ENCODE results near the gene LHFPL3. TPM values are rescaled to one million over a fixed set of nuclear protein-coding genes. Genes with fewer than 3 reads are reported as not detected.

The LHFPL3 gene
- total and polyA plus RNA-seq, 9 of the 15 experiments (the other 6 are each of a cell fraction or from before 2014, with no cell fraction given) = 0.21 to 0.52 TPM; not detected in 7

GRCh38 chr7:104950006-104950405, 621.6 kb downstream of the LHFPL3 start (continued):
- TF ChIP-seq MEF2A (IDR thresholded peaks at IDR 0.05; ENCODE audit: control insufficient read depth, low read depth, low read length) (no peak), ZBTB33 (CRISPR knock-in tag; IDR thresholded peaks at IDR 0.05) (no peak), HINFP (tag; conservative IDR thresholded peaks at IDR 0.05; ENCODE audit: low read depth) (no peak), RCOR1 (IDR thresholded peaks at IDR 0.05; ENCODE audit: borderline replicate concordance in 1 of 2, low read depth in 2 of 2, low read length in 2 of 2) (no peak)

DNA sequence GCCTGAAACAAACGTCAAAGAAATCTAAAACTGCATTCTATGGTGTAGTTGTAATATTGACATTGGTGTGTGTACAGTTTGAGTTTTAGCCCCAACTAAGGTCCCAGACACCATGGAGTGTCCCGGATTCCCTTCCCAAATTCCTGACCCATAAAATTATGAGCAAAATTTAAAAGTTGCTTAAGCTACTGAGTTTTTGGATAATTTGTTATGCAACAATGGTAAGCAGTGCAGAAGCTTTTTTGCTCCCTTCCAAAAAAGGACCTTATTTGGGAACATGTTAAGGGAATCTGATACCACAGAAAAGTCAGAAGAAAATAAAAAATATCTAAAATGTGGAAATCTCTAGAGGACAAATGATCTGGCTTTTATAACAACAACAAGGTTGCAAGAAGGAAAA, 622.4 kb downstream of the LHFPL3 start:
- TF ChIP-seq ZNF3 (CRISPR knock-in tag; IDR thresholded peaks at IDR 0.05) = no peak
- TF ChIP-seq CEBPG (CRISPR knock-in tag; IDR thresholded peaks at IDR 0.05) = no peak
- peak in 1 of 2 experiments; percentile 9; a peak in 1 of 4 replicates for TF ChIP-seq CEBPG (tag; conservative IDR thresholded peaks at IDR 0.05 in 1 of 2, IDR thresholded peaks at IDR 0.05 in 1 of 2)
- in situ Hi-C loops (cut with MboI) (no loop called here), intact Hi-C loops (cut with micrococcal nuclease) (no loop called here)
- DNase-seq (ENCODE audit: extremely low read depth in 1 of 4, low spot score in 3 of 4) = no peak
- FAIRE-seq = no peak
- no peak for ATAC-seq
- CTCF ChIA-PET (ENCODE audit: low intra/inter-chr PET ratio) = no interaction called here
- H3K9me3 ChIP-seq (replicated peaks; ENCODE audit: control insufficient read depth, insufficient read depth, low read depth, low read length) = no peaks in the 10 kb centered on the region
- H2AFZ ChIP-seq (ENCODE audit: low read depth, low read length) = no peak overlapping the region
- H3K27me3 ChIP-seq (ENCODE audit: control insufficient read depth in 2 of 2, insufficient read depth in 2 of 2, low read length in 2 of 2) = no peaks in the 10 kb centered on the region
- H3K36me3 ChIP-seq (ENCODE audit: control insufficient read depth, insufficient read depth, low read length) = no peaks in the 10 kb centered on the region
- no peak overlapping the region for H3K4me3 ChIP-seq
- POLR2A ChIA-PET = no interaction called here
- H3K9ac ChIP-seq (ENCODE audit: insufficient read depth in 1 of 2, low read depth in 2 of 2, low read length in 2 of 2) = no peak overlapping the region
- no peaks in the 10 kb centered on the region for H3K9me1 ChIP-seq (ENCODE audit: control insufficient read depth, insufficient read depth, low read length)
- H3K79me2 ChIP-seq (ENCODE audit: control insufficient read depth, insufficient read depth, low read length) = no peaks in the 10 kb centered on the region
- no TSS peak for BruUV-seq (replicated peaks)
- H3K4me2 ChIP-seq (ENCODE audit: insufficient read depth, low read length) = no peak overlapping the region
- no peaks in the 10 kb centered on the region for H4K20me1 ChIP-seq (replicated peaks; ENCODE audit: control insufficient read depth, insufficient read depth, low read length)
- no peak overlapping the region for H3K27ac ChIP-seq (ENCODE audit: extremely low read depth, low read depth, low read length)
- WGBS (ENCODE audit: insufficient coverage, low coverage, missing lambda C conversion rate) = 20% methylated on average over 2 of the region's 2 CpGs
- H3K4me1 ChIP-seq (replicated peaks in 1 of 2; ENCODE audit: control insufficient read depth in 2 of 2, insufficient read depth in 2 of 2, low read length in 2 of 2) = 0 out of 5 replicates have a peak, but pooled peaks cover 0 to under 1% of the 10 kb centered on the region in 2 experiments

All from K562 (cell line).